ENCODE measurements around the gene TEX22. TPM values are rescaled to one million over a fixed set of nuclear protein-coding genes. Genes with fewer than 3 reads are reported as not detected.

TEX22 gene
- total RNA-seq, 5 donors from 2014 or later (not counting 1 experiment from before 2014, with no cell fraction given): 0.93 to 9.0 (median 6.0) TPM

- 69% methylated on average over 17 of the region's 26 CpGs for WGBS (ENCODE audit: insufficient coverage)
- Mint-ChIP-seq H3K27ac (peak overlapping the region; percentile 20 to 68), H3K4me1 (peaks cover 0 to 3% (median 3%) of the 10 kb centered on the region in 3 donors), H3K9me3 (no peaks in the 10 kb centered on the region), H3K4me3 (no peak overlapping the region), H3K36me3 (no peaks in the 10 kb centered on the region), H3K27me3 (no peaks in the 10 kb centered on the region)
- peaks cover 0 to 5% of the 10 kb centered on the region in 2 experiments for H3K4me1 ChIP-seq (ENCODE audit: control insufficient read depth in 1 of 2, extremely low read depth in 1 of 2, insufficient read depth in 2 of 2, low read length in 2 of 2)
- ChIA-PET CTCF (interaction anchor here in 1 of 2 donors (0.6 to 1.4 kb wide), 6 partner anchors 19 to 262 kb away, joined by 3 to 8 read pairs (median 3); partner anchors contain the start of genes BTBD6 and JAG2), POLR2A (interaction anchor here in 1 of 2 donors (0.5 kb wide), 1 partner anchor 65 kb away, joined by 8 read pairs; no protein-coding TSS in a partner anchor)
- ATAC-seq (replicated peaks in 1 of 4): peak; percentile 95 to 99 (median 99)
- no peak overlapping the region for H3K27ac ChIP-seq (ENCODE audit: low read length)
- H3K36me3 ChIP-seq (ENCODE audit: control insufficient read depth in 2 of 2, extremely low read depth in 1 of 2, insufficient read depth in 1 of 2, low read length in 1 of 2): peaks cover 8 to 13% of the 10 kb centered on the region in 2 donors
- H3K4me3 ChIP-seq (ENCODE audit: control insufficient read depth in 1 of 2, extremely low read depth in 1 of 2, low read length in 1 of 2): no peak overlapping the region
- no peaks in the 10 kb centered on the region for H3K27me3 ChIP-seq (replicated peaks in 1 of 2; ENCODE audit: control insufficient read depth in 2 of 2, extremely low read depth in 1 of 2, insufficient read depth in 2 of 2, low read length in 1 of 2)
- DNase-seq: peak; percentile 75 to 92 (median 85)
- H3K9me3 ChIP-seq: no peaks in the 10 kb centered on the region
Observed at GRCh38 chr14:105351920-105352851, 46.2 kb upstream of the TEX22 start.

GRCh38 chr14:105353136-105353535 is 45.2 kb upstream of the TEX22 start:
- POLR2A ChIA-PET: no interaction called here
- Mint-ChIP-seq H3K4me3 (no peak overlapping the region), H3K27ac (no peak overlapping the region), H3K9me3 (no peaks in the 10 kb centered on the region), H3K36me3 (no peaks in the 10 kb centered on the region), H3K27me3 (no peaks in the 10 kb centered on the region), H3K4me1 (peaks cover 0 to 3% (median 3%) of the 10 kb centered on the region in 3 donors)
- Histone ChIP-seq H3K4me1 (ENCODE audit: control insufficient read depth in 1 of 2, extremely low read depth in 1 of 2, insufficient read depth in 2 of 2, low read length in 2 of 2) (peaks cover 0 to 5% of the 10 kb centered on the region in 2 experiments), H3K4me3 (ENCODE audit: control insufficient read depth in 1 of 2, extremely low read depth in 1 of 2, low read length in 1 of 2) (no peak overlapping the region), H3K27me3 (replicated peaks in 1 of 2; ENCODE audit: control insufficient read depth in 2 of 2, extremely low read depth in 1 of 2, insufficient read depth in 2 of 2, low read length in 1 of 2) (no peaks in the 10 kb centered on the region), H3K9me3 (no peaks in the 10 kb centered on the region), H3K36me3 (ENCODE audit: control insufficient read depth in 2 of 2, extremely low read depth in 1 of 2, insufficient read depth in 1 of 2, low read length in 1 of 2) (peaks cover 8 to 14% of the 10 kb centered on the region in 2 donors), H3K27ac (ENCODE audit: low read length) (no peak overlapping the region)
- ATAC-seq (replicated peaks in 1 of 4) (no peak), DNase-seq (no peak)
- WGBS (ENCODE audit: insufficient coverage): 100% methylated on average over 1 of the region's 10 CpGs
- CTCF ChIA-PET: no interaction called here

GRCh38 chr14:105354541-105354940 is 43.8 kb upstream of the TEX22 start:
- Histone ChIP-seq H3K4me3 (ENCODE audit: control insufficient read depth in 1 of 2, extremely low read depth in 1 of 2, low read length in 1 of 2) (no peak overlapping the region), H3K36me3 (ENCODE audit: control insufficient read depth in 2 of 2, extremely low read depth in 1 of 2, insufficient read depth in 1 of 2, low read length in 1 of 2) (peaks cover 8 to 13% of the 10 kb centered on the region in 2 donors), H3K27ac (ENCODE audit: low read length) (no peak overlapping the region), H3K27me3 (replicated peaks in 1 of 2; ENCODE audit: control insufficient read depth in 2 of 2, extremely low read depth in 1 of 2, insufficient read depth in 2 of 2, low read length in 1 of 2) (no peaks in the 10 kb centered on the region), H3K4me1 (ENCODE audit: control insufficient read depth in 1 of 2, extremely low read depth in 1 of 2, insufficient read depth in 2 of 2, low read length in 2 of 2) (peaks cover 0 to 5% of the 10 kb centered on the region in 2 experiments), H3K9me3 (no peaks in the 10 kb centered on the region)
- Mint-ChIP-seq H3K27ac (no peak overlapping the region), H3K9me3 (no peaks in the 10 kb centered on the region), H3K4me1 (peaks cover 0 to 3% (median 3%) of the 10 kb centered on the region in 3 donors), H3K4me3 (no peak overlapping the region), H3K36me3 (no peaks in the 10 kb centered on the region), H3K27me3 (no peaks in the 10 kb centered on the region)
- DNase-seq: no peak
- ChIA-PET CTCF (no interaction called here), POLR2A (no interaction called here)
- ATAC-seq (replicated peaks in 1 of 4): no peak
- 98% methylated on average over 19 of the region's 20 CpGs for WGBS (ENCODE audit: insufficient coverage)

GRCh38 chr14:105355049-105355575 is 43.2 kb upstream of the TEX22 start:
- no peak for DNase-seq
- ChIA-PET CTCF (no interaction called here), POLR2A (no interaction called here)
- Histone ChIP-seq H3K4me1 (ENCODE audit: control insufficient read depth in 1 of 2, extremely low read depth in 1 of 2, insufficient read depth in 2 of 2, low read length in 2 of 2) (peaks cover 0 to 5% of the 10 kb centered on the region in 2 experiments), H3K27me3 (replicated peaks in 1 of 2; ENCODE audit: control insufficient read depth in 2 of 2, extremely low read depth in 1 of 2, insufficient read depth in 2 of 2, low read length in 1 of 2) (no peaks in the 10 kb centered on the region), H3K36me3 (ENCODE audit: control insufficient read depth in 2 of 2, extremely low read depth in 1 of 2, insufficient read depth in 1 of 2, low read length in 1 of 2) (peaks cover 8 to 11% of the 10 kb centered on the region in 2 donors), H3K27ac (ENCODE audit: low read length) (no peak overlapping the region), H3K9me3 (no peaks in the 10 kb centered on the region), H3K4me3 (ENCODE audit: control insufficient read depth in 1 of 2, extremely low read depth in 1 of 2, low read length in 1 of 2) (no peak overlapping the region)
- H3K27ac Mint-ChIP-seq: no peak overlapping the region
- no peaks in the 10 kb centered on the region for H3K27me3 Mint-ChIP-seq
- H3K4me1 Mint-ChIP-seq: peaks cover 0 to 3% (median 3%) of the 10 kb centered on the region in 3 donors
- no peak overlapping the region for H3K4me3 Mint-ChIP-seq
- H3K36me3 Mint-ChIP-seq: no peaks in the 10 kb centered on the region
- WGBS (ENCODE audit: insufficient coverage): 97% methylated on average over 26 of the region's 27 CpGs
- no peaks in the 10 kb centered on the region for H3K9me3 Mint-ChIP-seq
- ATAC-seq (replicated peaks in 1 of 4): no peak

- Histone ChIP-seq H3K27ac (ENCODE audit: low read length) (no peak overlapping the region), H3K9me3 (no peaks in the 10 kb centered on the region), H3K36me3 (ENCODE audit: control insufficient read depth in 2 of 2, extremely low read depth in 1 of 2, insufficient read depth in 1 of 2, low read length in 1 of 2) (peaks cover 8 to 10% of the 10 kb centered on the region in 2 donors), H3K27me3 (replicated peaks in 1 of 2; ENCODE audit: control insufficient read depth in 2 of 2, extremely low read depth in 1 of 2, insufficient read depth in 2 of 2, low read length in 1 of 2) (no peaks in the 10 kb centered on the region), H3K4me3 (ENCODE audit: control insufficient read depth in 1 of 2, extremely low read depth in 1 of 2, low read length in 1 of 2) (no peak overlapping the region), H3K4me1 (ENCODE audit: control insufficient read depth in 1 of 2, extremely low read depth in 1 of 2, insufficient read depth in 2 of 2, low read length in 2 of 2) (peaks cover 0 to 5% of the 10 kb centered on the region in 2 experiments)
- Mint-ChIP-seq H3K36me3 (peaks cover 5% of the 10 kb centered on the region), H3K9me3 (no peaks in the 10 kb centered on the region), H3K4me3 (no peak overlapping the region), H3K27ac (no peak overlapping the region), H3K4me1 (peaks cover 0 to 3% (median 3%) of the 10 kb centered on the region in 3 donors), H3K27me3 (no peaks in the 10 kb centered on the region)
- DNase-seq: no peak
- ChIA-PET POLR2A (no interaction called here), CTCF (interaction anchor here in 1 of 2 donors (0.5 kb wide), 1 partner anchor 161 kb away, joined by 4 read pairs; no protein-coding TSS in a partner anchor)
- 95% methylated on average over 14 of the region's 22 CpGs for WGBS (ENCODE audit: insufficient coverage)
- ATAC-seq (replicated peaks in 1 of 4): no peak
Observed at GRCh38 chr14:105355850-105356604, 42.3 kb upstream of the TEX22 start.

GRCh38 chr14:105356927-105357326 is 41.4 kb upstream of the TEX22 start:
- no peak overlapping the region for H3K27ac Mint-ChIP-seq
- H3K4me3 Mint-ChIP-seq: no peak overlapping the region
- peaks cover 8 to 11% of the 10 kb centered on the region in 2 donors for H3K36me3 ChIP-seq (ENCODE audit: control insufficient read depth in 2 of 2, extremely low read depth in 1 of 2, insufficient read depth in 1 of 2, low read length in 1 of 2)
- H3K4me1 ChIP-seq (ENCODE audit: control insufficient read depth in 1 of 2, extremely low read depth in 1 of 2, insufficient read depth in 2 of 2, low read length in 2 of 2): peaks cover 0 to 3% of the 10 kb centered on the region in 2 experiments
- no peak for DNase-seq
- H3K4me3 ChIP-seq (ENCODE audit: control insufficient read depth in 1 of 2, extremely low read depth in 1 of 2, low read length in 1 of 2): no peak overlapping the region
- H3K9me3 ChIP-seq: no peaks in the 10 kb centered on the region
- H3K27me3 Mint-ChIP-seq: no peaks in the 10 kb centered on the region
- peaks cover 5% of the 10 kb centered on the region for H3K36me3 Mint-ChIP-seq
- CTCF ChIA-PET: no interaction called here
- 97% methylated on average over 8 of the region's 9 CpGs for WGBS (ENCODE audit: insufficient coverage)
- POLR2A ChIA-PET: no interaction called here
- H3K9me3 Mint-ChIP-seq: no peaks in the 10 kb centered on the region
- H3K27me3 ChIP-seq (replicated peaks in 1 of 2; ENCODE audit: control insufficient read depth in 2 of 2, extremely low read depth in 1 of 2, insufficient read depth in 2 of 2, low read length in 1 of 2): no peaks in the 10 kb centered on the region
- H3K4me1 Mint-ChIP-seq: peaks cover 0 to 3% (median 2%) of the 10 kb centered on the region in 3 donors
- ATAC-seq (replicated peaks in 1 of 4): no peak
- no peak overlapping the region for H3K27ac ChIP-seq (ENCODE audit: low read length)
